Tibial nerve (tissue), 4 donors: ENCODE measurements around the gene TSPYL4. TPM values are rescaled to one million over a fixed set of nuclear protein-coding genes. Genes with fewer than 3 reads are reported as not detected.

Experiments
- DNase-seq, 2 donors: peaks; one replicate each; pipeline ENCODE4 v3.0.0-alpha.2; 2019; ENCODE audit warnings: low spot score in 2 of 2
- H3K27ac ChIP-seq, 4 donors: fragments of 200-600 bp; sonication (generic) in 3 of 4; one replicate each; pipeline ENCODE4 v1.5.1; 2017 to 2019; ENCODE audit warnings: mild to moderate bottlenecking in 1 of 4
- H3K27me3 ChIP-seq, 2 donors: fragments of 200-600 bp; sonication (generic) in 1 of 2; one replicate each; pipeline versions ENCODE4 v1.5.1 to v1.6.0; 2017 to 2019
- H3K36me3 ChIP-seq, 3 donors: fragments of 200-600 bp; sonication (generic); one replicate each; pipeline ENCODE4 v1.5.1; 2018 to 2019
- H3K4me1 ChIP-seq, 4 donors: fragments of 200-600 bp; sonication (generic) in 3 of 4; one replicate each; pipeline ENCODE4 v1.5.1; 2017 to 2019
- H3K4me3 ChIP-seq, 4 donors: fragments of 200-600 bp; sonication (generic) in 3 of 4; one replicate each; pipeline ENCODE4 v1.5.1; 2017 to 2019; ENCODE audit warnings: mild to moderate bottlenecking in 1 of 4, moderate library complexity in 1 of 4
- H3K9me3 ChIP-seq, 4 donors: fragments of 200-600 bp; sonication (generic) in 3 of 4; one replicate each; pipeline ENCODE4 v1.5.1; 2017 to 2019
- EP300 ChIP-seq, 2 donors: sonication (generic); formaldehyde crosslinking; IDR thresholded peaks; one replicate each; pipeline ENCODE4 v1.6.1; 2017; ENCODE audit warnings: antibody characterized with exemption in 2 of 2, mild to moderate bottlenecking in 1 of 2
- POLR2A ChIP-seq, 2 donors: fragments of 450-650 bp; IDR thresholded peaks; one replicate each; pipeline ENCODE4 v1.6.1; 2017; ENCODE audit warnings: antibody characterized with exemption in 2 of 2, mild to moderate bottlenecking in 2 of 2, moderate library complexity in 2 of 2
- WGBS, 2 donors: methylation state at CpG; one replicate each; pipeline ENCODE4 v1.1.5; 2018; 5-methylcytosine and 5-hydroxymethylcytosine counted together
- total RNA-seq, 4 donors: library from RNA; depleted of rRNA; stranded (reverse); fragments of >200 nt; gene quantifications; one replicate each; pipeline ENCODE4 v1.1.0, GENCODE V29; 2016
- TF ChIP-seq, protein P1 (sequence below), 5 experiments: fragments of 200-600 bp in 3 of 5; fragments of 450-650 bp in 2 of 5; sonication (generic) in 3 of 5; IDR thresholded peaks; one replicate each; pipeline ENCODE4 v1.5.1; 2016 to 2019; ENCODE audit warnings: antibody characterized with exemption in 5 of 5, mild to moderate bottlenecking in 3 of 5, moderate library complexity in 2 of 5

TSPYL4 gene
- total RNA-seq, 4 donors from 2014 or later: 14.4 to 26.7 (median 20.9) TPM

- Histone ChIP-seq H3K36me3 (no peaks in the 10 kb centered on the region), H3K27ac (no peak overlapping the region), H3K9me3 (no peaks in the 10 kb centered on the region), H3K4me1 (no peaks in the 10 kb centered on the region), H3K27me3 (no peaks in the 10 kb centered on the region), H3K4me3 (no peak overlapping the region)
- DNase-seq: no peak
- TF ChIP-seq EP300 (IDR thresholded peaks at IDR 0.05): no peak
- TF ChIP-seq, protein P1, sequence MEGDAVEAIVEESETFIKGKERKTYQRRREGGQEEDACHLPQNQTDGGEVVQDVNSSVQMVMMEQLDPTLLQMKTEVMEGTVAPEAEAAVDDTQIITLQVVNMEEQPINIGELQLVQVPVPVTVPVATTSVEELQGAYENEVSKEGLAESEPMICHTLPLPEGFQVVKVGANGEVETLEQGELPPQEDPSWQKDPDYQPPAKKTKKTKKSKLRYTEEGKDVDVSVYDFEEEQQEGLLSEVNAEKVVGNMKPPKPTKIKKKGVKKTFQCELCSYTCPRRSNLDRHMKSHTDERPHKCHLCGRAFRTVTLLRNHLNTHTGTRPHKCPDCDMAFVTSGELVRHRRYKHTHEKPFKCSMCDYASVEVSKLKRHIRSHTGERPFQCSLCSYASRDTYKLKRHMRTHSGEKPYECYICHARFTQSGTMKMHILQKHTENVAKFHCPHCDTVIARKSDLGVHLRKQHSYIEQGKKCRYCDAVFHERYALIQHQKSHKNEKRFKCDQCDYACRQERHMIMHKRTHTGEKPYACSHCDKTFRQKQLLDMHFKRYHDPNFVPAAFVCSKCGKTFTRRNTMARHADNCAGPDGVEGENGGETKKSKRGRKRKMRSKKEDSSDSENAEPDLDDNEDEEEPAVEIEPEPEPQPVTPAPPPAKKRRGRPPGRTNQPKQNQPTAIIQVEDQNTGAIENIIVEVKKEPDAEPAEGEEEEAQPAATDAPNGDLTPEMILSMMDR (IDR thresholded peaks at IDR 0.05): no peak
- no peak for TF ChIP-seq POLR2A (IDR thresholded peaks at IDR 0.05)
- WGBS, 2 donors: 94 to 98% methylated on average over 2 of the region's 2 CpGs
These were observed 52.3 kb downstream of the TSPYL4 start for GRCh38 chr6:116201538-116201937.

DNA sequence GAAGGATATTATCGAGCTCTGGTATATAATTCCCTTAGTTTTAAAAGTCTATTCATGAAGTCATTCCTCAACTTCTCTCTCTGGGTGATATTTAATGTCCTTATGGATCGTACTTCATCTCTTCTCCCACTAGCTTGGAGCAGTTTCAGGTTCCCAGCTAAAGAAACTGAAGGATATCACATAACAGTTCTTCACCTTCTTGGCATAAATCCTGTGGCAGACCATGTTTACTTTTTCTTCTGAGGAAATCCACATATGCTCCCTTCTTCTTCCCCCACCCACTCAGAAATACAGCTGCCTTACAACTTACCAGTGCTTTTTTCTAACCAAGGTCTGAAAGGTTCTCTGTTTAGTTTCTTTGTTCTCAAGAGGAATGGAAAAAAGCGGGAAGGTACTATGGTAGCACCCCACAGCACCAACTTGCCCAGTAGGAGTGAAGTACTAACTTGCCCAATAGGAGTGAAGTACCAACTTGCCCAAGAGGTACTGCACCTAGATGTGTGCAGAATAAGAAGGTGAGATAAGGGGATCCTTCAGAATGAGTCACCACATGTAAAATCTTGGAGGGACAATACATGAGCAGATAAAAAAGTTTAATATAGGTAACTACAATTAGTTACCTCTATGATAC lies 53.1 kb downstream of the TSPYL4 start:
- Histone ChIP-seq H3K36me3 (no peaks in the 10 kb centered on the region), H3K4me3 (no peak overlapping the region), H3K4me1 (no peaks in the 10 kb centered on the region), H3K9me3 (no peaks in the 10 kb centered on the region), H3K27ac (no peak overlapping the region), H3K27me3 (no peaks in the 10 kb centered on the region)
- 80 to 83% methylated on average over 3 of the region's 3 CpGs for WGBS, 2 donors
- TF ChIP-seq, protein P1 (IDR thresholded peaks at IDR 0.05): no peak
- TF ChIP-seq POLR2A (IDR thresholded peaks at IDR 0.05) (no peak), EP300 (IDR thresholded peaks at IDR 0.05) (no peak)
- DNase-seq: no peak

Other genes starting within 250 kb of the TSPYL4 start
- gene FRK, start 193.2 kb downstream of the TSPYL4 start, total RNA-seq: 1 to 10 TPM in 2 of 4 donors, under 1 TPM in 2; 0.78 to 1.3 (median 0.97) TPM
- 10 to 100 TPM in 1 of 4 donors, 1 to 10 TPM in 3; 4.2 to 23.5 (median 7.0) TPM for gene NT5DC1, start 153.2 kb downstream of the TSPYL4 start, total RNA-seq
- under 1 TPM in 2 of 4 donors, not detected in 2; 0.22 to 0.42 TPM for gene COL10A1, start 127.9 kb downstream of the TSPYL4 start, total RNA-seq
- gene TSPYL1, start 25.9 kb upstream of the TSPYL4 start, total RNA-seq: 10 to 100 TPM; 39.8 to 53.6 (median 43.3) TPM
- 10 to 100 TPM; 79.5 to 95.5 (median 81.7) TPM for gene DSE, start 116.9 kb upstream of the TSPYL4 start, total RNA-seq
- gene CALHM6, start 207.3 kb upstream of the TSPYL4 start, total RNA-seq: 10 to 100 TPM in 1 of 4 donors, 1 to 10 TPM in 2, under 1 TPM in 1; 0.60 to 11.4 (median 5.4) TPM